ENCODE data around the gene PDGFB.

DNA sequence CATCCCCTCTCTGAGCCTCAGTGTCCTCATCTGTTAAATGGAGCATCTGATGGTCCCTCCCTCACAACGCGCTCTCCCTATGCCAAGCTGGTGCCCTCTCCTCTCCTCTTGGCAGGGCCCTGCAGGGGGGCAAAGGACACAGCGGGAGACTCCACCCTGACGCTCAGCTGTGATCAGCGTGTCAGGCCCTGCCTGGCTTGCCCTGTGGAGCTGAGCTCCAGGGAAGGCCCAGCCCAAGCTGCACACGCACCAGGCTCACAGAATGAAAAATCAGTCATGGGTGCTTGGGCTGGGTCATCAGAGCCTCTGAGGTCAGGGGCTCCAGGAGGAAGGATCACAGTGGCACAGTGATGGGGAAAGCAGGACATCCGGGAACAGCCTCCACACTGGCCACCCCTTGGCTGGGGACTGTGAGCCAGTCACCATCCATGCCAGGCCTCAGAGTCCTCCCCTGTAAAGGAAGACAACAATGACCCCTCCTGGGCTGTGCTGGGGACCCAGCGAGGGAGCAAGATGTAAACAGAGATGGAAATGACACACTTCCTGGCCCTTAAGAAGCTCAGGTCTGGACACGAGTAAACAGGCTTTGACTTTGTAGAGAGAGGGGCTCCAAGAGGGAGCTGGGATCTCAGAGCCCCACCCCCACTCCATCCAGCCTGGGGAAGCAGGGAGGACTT lies 38.0 kb upstream of the PDGFB start:
- TF ChIP-seq, protein P1, sequence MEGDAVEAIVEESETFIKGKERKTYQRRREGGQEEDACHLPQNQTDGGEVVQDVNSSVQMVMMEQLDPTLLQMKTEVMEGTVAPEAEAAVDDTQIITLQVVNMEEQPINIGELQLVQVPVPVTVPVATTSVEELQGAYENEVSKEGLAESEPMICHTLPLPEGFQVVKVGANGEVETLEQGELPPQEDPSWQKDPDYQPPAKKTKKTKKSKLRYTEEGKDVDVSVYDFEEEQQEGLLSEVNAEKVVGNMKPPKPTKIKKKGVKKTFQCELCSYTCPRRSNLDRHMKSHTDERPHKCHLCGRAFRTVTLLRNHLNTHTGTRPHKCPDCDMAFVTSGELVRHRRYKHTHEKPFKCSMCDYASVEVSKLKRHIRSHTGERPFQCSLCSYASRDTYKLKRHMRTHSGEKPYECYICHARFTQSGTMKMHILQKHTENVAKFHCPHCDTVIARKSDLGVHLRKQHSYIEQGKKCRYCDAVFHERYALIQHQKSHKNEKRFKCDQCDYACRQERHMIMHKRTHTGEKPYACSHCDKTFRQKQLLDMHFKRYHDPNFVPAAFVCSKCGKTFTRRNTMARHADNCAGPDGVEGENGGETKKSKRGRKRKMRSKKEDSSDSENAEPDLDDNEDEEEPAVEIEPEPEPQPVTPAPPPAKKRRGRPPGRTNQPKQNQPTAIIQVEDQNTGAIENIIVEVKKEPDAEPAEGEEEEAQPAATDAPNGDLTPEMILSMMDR (IDR thresholded peaks at IDR 0.05), result no peak
- TF ChIP-seq POLR2AphosphoS5 (IDR thresholded peaks at IDR 0.05; ENCODE audit: insufficient read depth in 1 of 2, low read depth in 1 of 2), result no peak

All from vagina (tissue), 2 donors.